ENCODE measurements around the gene TYW5.

DNA sequence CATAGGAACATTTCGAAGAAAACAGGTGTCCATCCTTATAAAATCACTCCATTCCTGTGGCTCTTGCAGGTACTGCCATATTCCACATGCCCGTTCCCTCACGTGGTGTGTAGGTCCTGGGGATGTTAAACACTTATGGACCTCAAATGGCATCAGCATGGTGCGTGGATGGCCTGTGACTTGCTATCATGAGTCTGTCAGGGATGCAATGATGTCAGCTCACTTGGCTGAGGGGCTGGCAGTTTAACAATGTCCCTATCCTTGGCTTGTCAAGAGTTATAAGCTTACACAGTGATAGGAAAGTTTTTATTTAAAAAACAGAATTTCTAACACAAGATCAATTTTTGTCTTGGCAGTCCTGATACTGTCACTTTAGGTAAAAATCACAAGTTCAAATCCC is 28.9 kb upstream of the TYW5 start:
- TF ChIP-seq, protein P1, sequence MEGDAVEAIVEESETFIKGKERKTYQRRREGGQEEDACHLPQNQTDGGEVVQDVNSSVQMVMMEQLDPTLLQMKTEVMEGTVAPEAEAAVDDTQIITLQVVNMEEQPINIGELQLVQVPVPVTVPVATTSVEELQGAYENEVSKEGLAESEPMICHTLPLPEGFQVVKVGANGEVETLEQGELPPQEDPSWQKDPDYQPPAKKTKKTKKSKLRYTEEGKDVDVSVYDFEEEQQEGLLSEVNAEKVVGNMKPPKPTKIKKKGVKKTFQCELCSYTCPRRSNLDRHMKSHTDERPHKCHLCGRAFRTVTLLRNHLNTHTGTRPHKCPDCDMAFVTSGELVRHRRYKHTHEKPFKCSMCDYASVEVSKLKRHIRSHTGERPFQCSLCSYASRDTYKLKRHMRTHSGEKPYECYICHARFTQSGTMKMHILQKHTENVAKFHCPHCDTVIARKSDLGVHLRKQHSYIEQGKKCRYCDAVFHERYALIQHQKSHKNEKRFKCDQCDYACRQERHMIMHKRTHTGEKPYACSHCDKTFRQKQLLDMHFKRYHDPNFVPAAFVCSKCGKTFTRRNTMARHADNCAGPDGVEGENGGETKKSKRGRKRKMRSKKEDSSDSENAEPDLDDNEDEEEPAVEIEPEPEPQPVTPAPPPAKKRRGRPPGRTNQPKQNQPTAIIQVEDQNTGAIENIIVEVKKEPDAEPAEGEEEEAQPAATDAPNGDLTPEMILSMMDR (conservative IDR thresholded peaks at IDR 0.05; ENCODE audit: low read depth, low read length), result no peak
- TF ChIP-seq EZH2 (IDR thresholded peaks at IDR 0.05; ENCODE audit: low read length, unreplicated experiment), result no peak
- no peak for TF ChIP-seq EZH2phosphoT487 (IDR thresholded peaks at IDR 0.05; ENCODE audit: borderline replicate concordance, low read length)

Measured in PC-3 (cell line).